GM12878 (cell line): ENCODE measurements around the gene HPSE2.

Experiments used
- ASH2L ChIP-seq: fragments of 300-600, 200-600 bp; sonication (generic); IDR thresholded peaks from 2 replicates; pipeline ENCODE4 v1.6.1; 2017; ENCODE audit warnings: low read depth, mild to moderate bottlenecking, borderline replicate concordance
- EP300 ChIP-seq, 2 experiments: fragments of 150-350 bp in 1 of 2; IDR thresholded peaks; 2 replicates each; pipeline ENCODE4 v1.6.1; 2011 to 2012; ENCODE audit warnings: low read depth in 2 of 2, low read length in 2 of 2, borderline replicate concordance in 1 of 2, improper control_type of control experiment in 1 of 2, inconsistent platforms in 1 of 2; ENCODE audit not compliant: control insufficient read depth in 1 of 2
- SMC3 ChIP-seq: IDR thresholded peaks from 2 replicates; pipeline ENCODE4 v1.6.1; 2011; ENCODE audit warnings: low read length, improper control_type of control experiment, borderline replicate concordance
- ZNF274 ChIP-seq: IDR thresholded peaks from one replicate; pipeline ENCODE4 v1.8.0; 2011; ENCODE audit not compliant: insufficient read length, insufficient read depth

DNA sequence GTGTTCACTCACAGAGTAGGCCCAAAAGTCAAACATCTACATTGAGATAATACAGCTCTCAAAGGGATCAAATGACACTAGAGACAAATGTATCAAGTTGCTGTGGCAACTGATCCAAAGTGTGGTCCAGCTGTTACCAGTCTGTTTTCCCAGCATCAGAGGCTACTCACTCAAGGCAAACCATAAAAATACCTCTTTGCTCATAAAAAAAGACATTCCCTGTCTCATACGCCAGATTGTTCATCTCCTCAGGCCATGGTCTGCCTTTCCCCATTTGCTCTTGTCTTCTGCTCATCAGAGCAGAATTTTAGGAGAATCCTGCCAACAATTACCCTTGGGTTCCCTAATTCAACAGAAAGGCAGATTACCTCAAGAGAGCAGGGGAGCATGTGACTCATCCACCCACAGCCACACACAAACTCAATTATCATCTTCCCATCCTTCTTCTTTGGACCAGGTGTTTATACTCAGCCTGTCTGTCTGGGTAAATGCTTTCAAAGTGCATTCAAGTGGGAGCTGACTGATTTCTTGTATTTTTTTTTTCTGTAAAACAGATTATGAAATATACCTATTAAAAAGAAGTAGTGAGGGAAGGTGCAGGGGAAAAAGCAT is 562.4 kb downstream of the HPSE2 start:
- TF ChIP-seq ASH2L: no peak
- TF ChIP-seq SMC3: no peak
- no peak for TF ChIP-seq EP300 (IDR thresholded peaks at IDR 0.05; ENCODE audit: borderline replicate concordance in 1 of 2, control insufficient read depth in 1 of 2, low read depth in 2 of 2, low read length in 2 of 2)
- no peak for TF ChIP-seq ZNF274
